ENCODE data around the gene PRUNE2. TPM values are rescaled to one million over a fixed set of nuclear protein-coding genes. Genes with fewer than 3 reads are reported as not detected.

The PRUNE2 gene
- total RNA-seq, 2 experiments from 2014 or later = 0.83 to 1.0 TPM

- Mint-ChIP-seq H3K4me3 (no peak overlapping the region), H3K27ac (no peak overlapping the region), H3K4me1 (no peaks in the 10 kb centered on the region), H3K27me3 (peaks cover 29% of the 10 kb centered on the region), H3K36me3 (ENCODE audit: low read depth) (no peaks in the 10 kb centered on the region), H3K9me3 (no peaks in the 10 kb centered on the region)
- ChIA-PET POLR2A (no interaction called here), CTCF (no interaction called here)
- DNase-seq = no peak
These were observed 180.0 kb downstream of the PRUNE2 start for GRCh38 chr9:76725885-76726284.

- POLR2A ChIA-PET = no interaction called here
- Mint-ChIP-seq H3K4me1 (no peaks in the 10 kb centered on the region), H3K9me3 (no peaks in the 10 kb centered on the region), H3K27me3 (peaks cover 29% of the 10 kb centered on the region), H3K27ac (no peak overlapping the region), H3K36me3 (ENCODE audit: low read depth) (no peaks in the 10 kb centered on the region), H3K4me3 (no peak overlapping the region)
- DNase-seq = no peak
- CTCF ChIA-PET = no interaction called here
These were observed 180.8 kb downstream of the PRUNE2 start for GRCh38 chr9:76725011-76725546.

GRCh38 chr9:76720245-76720644 is 185.7 kb downstream of the PRUNE2 start:
- no peaks in the 10 kb centered on the region for H3K9me3 Mint-ChIP-seq
- no peaks in the 10 kb centered on the region for H3K4me1 Mint-ChIP-seq
- H3K4me3 Mint-ChIP-seq = no peak overlapping the region
- H3K36me3 Mint-ChIP-seq (ENCODE audit: low read depth) = no peaks in the 10 kb centered on the region
- ChIA-PET POLR2A (no interaction called here), CTCF (no interaction called here)
- DNase-seq = no peak
- H3K27ac Mint-ChIP-seq = no peak overlapping the region
- peaks cover 23% of the 10 kb centered on the region for H3K27me3 Mint-ChIP-seq

- ChIA-PET POLR2A (no interaction called here), CTCF (no interaction called here)
- peaks cover 16% of the 10 kb centered on the region for H3K27me3 Mint-ChIP-seq
- H3K36me3 Mint-ChIP-seq (ENCODE audit: low read depth) = no peaks in the 10 kb centered on the region
- H3K27ac Mint-ChIP-seq = no peak overlapping the region
- H3K4me3 Mint-ChIP-seq = no peak overlapping the region
- H3K4me1 Mint-ChIP-seq = no peaks in the 10 kb centered on the region
- H3K9me3 Mint-ChIP-seq = no peaks in the 10 kb centered on the region
- DNase-seq = no peak
These were observed 187.7 kb downstream of the PRUNE2 start for GRCh38 chr9:76718166-76718565.

GRCh38 chr9:76717613-76718012 is 188.3 kb downstream of the PRUNE2 start:
- H3K27me3 Mint-ChIP-seq = peaks cover 15% of the 10 kb centered on the region
- POLR2A ChIA-PET = no interaction called here
- no peaks in the 10 kb centered on the region for H3K36me3 Mint-ChIP-seq (ENCODE audit: low read depth)
- H3K27ac Mint-ChIP-seq = no peak overlapping the region
- H3K4me1 Mint-ChIP-seq = no peaks in the 10 kb centered on the region
- H3K9me3 Mint-ChIP-seq = no peaks in the 10 kb centered on the region
- CTCF ChIA-PET = no interaction called here
- H3K4me3 Mint-ChIP-seq = no peak overlapping the region
- no peak for DNase-seq

- CTCF ChIA-PET = no interaction called here
These were observed 188.7 kb downstream of the PRUNE2 start for GRCh38 chr9:76717176-76717575.

GRCh38 chr9:76716085-76716672 is 189.7 kb downstream of the PRUNE2 start:
- ChIA-PET CTCF (no interaction called here), POLR2A (no interaction called here)
- no peaks in the 10 kb centered on the region for H3K9me3 Mint-ChIP-seq
- DNase-seq = no peak
- H3K27ac Mint-ChIP-seq = no peak overlapping the region
- no peaks in the 10 kb centered on the region for H3K4me1 Mint-ChIP-seq
- H3K4me3 Mint-ChIP-seq = no peak overlapping the region
- H3K36me3 Mint-ChIP-seq (ENCODE audit: low read depth) = no peaks in the 10 kb centered on the region
- H3K27me3 Mint-ChIP-seq = peaks cover 18% of the 10 kb centered on the region

More at GRCh38 chr9:76717176-76717575, 188.7 kb downstream of the PRUNE2 start:
- POLR2A ChIA-PET = no interaction called here
- peaks cover 17% of the 10 kb centered on the region for H3K27me3 Mint-ChIP-seq
- no peak for DNase-seq
- H3K4me3 Mint-ChIP-seq = no peak overlapping the region
- H3K36me3 Mint-ChIP-seq (ENCODE audit: low read depth) = no peaks in the 10 kb centered on the region
- H3K9me3 Mint-ChIP-seq = no peaks in the 10 kb centered on the region
- no peak overlapping the region for H3K27ac Mint-ChIP-seq
- no peaks in the 10 kb centered on the region for H3K4me1 Mint-ChIP-seq

GRCh38 chr9:76713381-76713780 is 192.5 kb downstream of the PRUNE2 start:
- Mint-ChIP-seq H3K4me1 (no peaks in the 10 kb centered on the region), H3K27ac (no peak overlapping the region), H3K27me3 (peaks cover 23% of the 10 kb centered on the region), H3K9me3 (no peaks in the 10 kb centered on the region), H3K36me3 (ENCODE audit: low read depth) (no peaks in the 10 kb centered on the region), H3K4me3 (no peak overlapping the region)
- CTCF ChIA-PET = interaction anchor here (1.5 kb wide), 1 partner anchor 10 kb away, joined by 3 read pairs; no protein-coding TSS in a partner anchor
- POLR2A ChIA-PET = no interaction called here
- DNase-seq = no peak

GRCh38 chr9:76709020-76709419 is 196.9 kb downstream of the PRUNE2 start:
- no peaks in the 10 kb centered on the region for H3K36me3 Mint-ChIP-seq (ENCODE audit: low read depth)
- DNase-seq = no peak
- CTCF ChIA-PET = no interaction called here
- H3K4me1 Mint-ChIP-seq = peaks cover 6% of the 10 kb centered on the region
- H3K27me3 Mint-ChIP-seq = peaks cover 35% of the 10 kb centered on the region
- H3K9me3 Mint-ChIP-seq = no peaks in the 10 kb centered on the region
- POLR2A ChIA-PET = no interaction called here
- no peak overlapping the region for H3K27ac Mint-ChIP-seq
- no peak overlapping the region for H3K4me3 Mint-ChIP-seq

- no peak for DNase-seq
- Mint-ChIP-seq H3K4me3 (no peak overlapping the region), H3K9me3 (no peaks in the 10 kb centered on the region), H3K36me3 (ENCODE audit: low read depth) (no peaks in the 10 kb centered on the region), H3K27me3 (peaks cover 35% of the 10 kb centered on the region), H3K27ac (no peak overlapping the region), H3K4me1 (peaks cover 6% of the 10 kb centered on the region)
- POLR2A ChIA-PET = no interaction called here
- CTCF ChIA-PET = interaction anchor here (1.1 to 1.6 kb wide), 3 partner anchors 260 to 305 kb away, joined by 3 read pairs; no protein-coding TSS in a partner anchor
These were observed 198.4 kb downstream of the PRUNE2 start for GRCh38 chr9:76707510-76707909.

GRCh38 chr9:76704593-76705204 is 201.2 kb downstream of the PRUNE2 start:
- no peaks in the 10 kb centered on the region for H3K9me3 Mint-ChIP-seq
- H3K27ac Mint-ChIP-seq = no peak overlapping the region
- no peak overlapping the region for H3K4me3 Mint-ChIP-seq
- DNase-seq = no peak
- peaks cover 6% of the 10 kb centered on the region for H3K4me1 Mint-ChIP-seq
- POLR2A ChIA-PET = no interaction called here
- peaks cover 43% of the 10 kb centered on the region for H3K27me3 Mint-ChIP-seq
- H3K36me3 Mint-ChIP-seq (ENCODE audit: low read depth) = no peaks in the 10 kb centered on the region
- CTCF ChIA-PET = interaction anchor here (0.6 to 2.7 kb wide), 12 partner anchors 13 to 311 kb away, joined by 3 to 18 read pairs (median 5); partner anchors contain the start of genes GCNT1 and RFK

- ChIA-PET POLR2A (no interaction called here), CTCF (interaction anchor here (0.8 to 2.7 kb wide), 11 partner anchors 10 to 309 kb away, joined by 3 to 18 read pairs (median 4); partner anchors contain the start of gene GCNT1)
- Mint-ChIP-seq H3K27ac (no peak overlapping the region), H3K4me3 (no peak overlapping the region), H3K4me1 (peaks cover 6% of the 10 kb centered on the region), H3K27me3 (peaks cover 35% of the 10 kb centered on the region), H3K36me3 (ENCODE audit: low read depth) (no peaks in the 10 kb centered on the region), H3K9me3 (no peaks in the 10 kb centered on the region)
- no peak for DNase-seq
These were observed 202.6 kb downstream of the PRUNE2 start for GRCh38 chr9:76703270-76703669.

GRCh38 chr9:76701441-76702039 is 204.4 kb downstream of the PRUNE2 start:
- no peaks in the 10 kb centered on the region for H3K9me3 Mint-ChIP-seq
- H3K4me1 Mint-ChIP-seq = peaks cover 6% of the 10 kb centered on the region
- no peak overlapping the region for H3K4me3 Mint-ChIP-seq
- peaks cover 38% of the 10 kb centered on the region for H3K27me3 Mint-ChIP-seq
- H3K27ac Mint-ChIP-seq = no peak overlapping the region
- H3K36me3 Mint-ChIP-seq (ENCODE audit: low read depth) = no peaks in the 10 kb centered on the region
- no peak for DNase-seq
- POLR2A ChIA-PET = no interaction called here
- CTCF ChIA-PET = interaction anchor here (0.6 to 1.6 kb wide), 5 partner anchors 10 to 254 kb away, joined by 3 to 8 read pairs (median 3); no protein-coding TSS in a partner anchor

Data from activated CD4-positive, alpha-beta memory T cell treated with anti-CD3 and anti-CD28 coated beads, Interleukin-2, amount 10 ng/mL, durations not matched to agents 7 days and 5 days (primary cell).